ENCODE measurements around the gene PTRHD1.
"Not testable (repeated sequence)": the region's sequence is repeated elsewhere in the genome, so short reads cannot be mapped to it uniquely, and the experiment has no call there.

Gene PTRHD1

DNA sequence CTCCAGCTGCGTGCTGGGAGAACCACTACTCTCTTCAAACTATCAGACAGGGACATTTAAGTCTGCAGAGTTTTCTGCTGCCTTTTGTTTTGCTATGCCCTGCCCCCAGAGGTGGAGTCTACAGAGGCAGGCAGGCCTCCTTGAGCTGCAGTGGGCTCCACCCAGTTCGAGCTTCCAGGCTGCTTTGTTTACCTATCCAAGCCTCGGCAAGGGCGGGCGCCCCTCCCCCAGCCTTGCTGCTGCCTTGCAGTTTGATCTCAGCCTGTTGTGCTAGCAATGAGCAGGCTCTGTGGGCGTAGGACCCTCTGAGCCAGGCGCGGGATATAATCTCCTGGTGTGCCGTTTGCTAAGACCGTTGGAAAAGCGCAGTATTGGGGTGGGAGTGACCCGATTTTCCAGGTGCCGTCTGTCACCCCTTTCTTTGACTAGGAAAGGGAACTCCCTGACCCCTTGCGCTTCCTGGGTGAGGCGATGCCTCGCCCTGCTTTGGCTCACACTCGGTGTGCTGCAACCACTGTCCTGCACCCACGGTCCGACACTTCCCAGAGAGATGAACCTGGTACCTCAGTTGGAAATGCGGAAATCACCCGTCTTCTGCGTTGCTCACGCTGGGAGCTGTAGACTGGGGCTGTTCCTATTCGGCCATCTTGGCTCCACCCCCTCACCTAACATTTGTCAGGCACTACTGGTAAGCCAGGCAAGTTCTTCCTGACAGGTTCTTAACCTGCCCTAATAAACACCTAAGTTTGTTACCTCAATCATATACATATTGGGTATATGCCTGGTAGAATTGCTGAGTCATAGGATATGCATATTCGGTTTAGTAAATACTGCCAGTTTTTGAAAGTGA, 12.8 kb upstream of the PTRHD1 start:
- peaks cover 38% of the 10 kb centered on the region for H3K36me3 Mint-ChIP-seq (ENCODE audit: low read depth)

GRCh38 chr2:24800487-24800886, 7.3 kb upstream of the PTRHD1 start:
- H3K4me1 Mint-ChIP-seq (ENCODE audit: low read depth) = peaks cover 28% of the 10 kb centered on the region
- H3K27ac Mint-ChIP-seq; H3K27me3 Mint-ChIP-seq (ENCODE audit: low read depth); H3K4me3 Mint-ChIP-seq; H3K9me3 Mint-ChIP-seq: not testable (repeated sequence)
- H3K36me3 Mint-ChIP-seq (ENCODE audit: low read depth) = peaks cover 53% of the 10 kb centered on the region

More for the DNA sequence above, 12.8 kb upstream of the PTRHD1 start:
- peaks cover 28% of the 10 kb centered on the region for H3K4me1 Mint-ChIP-seq (ENCODE audit: low read depth)
- H3K4me3 Mint-ChIP-seq; H3K27ac Mint-ChIP-seq; H3K9me3 Mint-ChIP-seq; H3K27me3 Mint-ChIP-seq (ENCODE audit: low read depth): not testable (repeated sequence)

- Mint-ChIP-seq H3K36me3 (ENCODE audit: low read depth) (peaks cover 40% of the 10 kb centered on the region), H3K9me3 (no peaks in the 10 kb centered on the region), H3K27me3 (ENCODE audit: low read depth) (no peaks in the 10 kb centered on the region), H3K4me3 (no peak overlapping the region), H3K4me1 (ENCODE audit: low read depth) (peaks cover 30% of the 10 kb centered on the region), H3K27ac (no peak overlapping the region)
Measured at GRCh38 chr2:24797644-24798043, 4.5 kb upstream of the PTRHD1 start.

- Mint-ChIP-seq H3K27me3 (ENCODE audit: low read depth) (no peaks in the 10 kb centered on the region), H3K4me1 (ENCODE audit: low read depth) (peaks cover 33% of the 10 kb centered on the region), H3K36me3 (ENCODE audit: low read depth) (peaks cover 25% of the 10 kb centered on the region), H3K4me3 (peak overlapping the region; percentile 95), H3K9me3 (no peaks in the 10 kb centered on the region), H3K27ac (peak overlapping the region; percentile 99)
Measured at GRCh38 chr2:24793761-24794435, 707 bp upstream of the PTRHD1 start.

GRCh38 chr2:24792542-24792873, 683 bp downstream of the PTRHD1 start:
- Mint-ChIP-seq H3K36me3 (ENCODE audit: low read depth) (peaks cover 20% of the 10 kb centered on the region), H3K27ac (peak overlapping the region; percentile 99), H3K9me3 (no peaks in the 10 kb centered on the region), H3K4me3 (peak overlapping the region; percentile 95), H3K4me1 (ENCODE audit: low read depth) (peaks cover 28% of the 10 kb centered on the region), H3K27me3 (ENCODE audit: low read depth) (no peaks in the 10 kb centered on the region)

DNA sequence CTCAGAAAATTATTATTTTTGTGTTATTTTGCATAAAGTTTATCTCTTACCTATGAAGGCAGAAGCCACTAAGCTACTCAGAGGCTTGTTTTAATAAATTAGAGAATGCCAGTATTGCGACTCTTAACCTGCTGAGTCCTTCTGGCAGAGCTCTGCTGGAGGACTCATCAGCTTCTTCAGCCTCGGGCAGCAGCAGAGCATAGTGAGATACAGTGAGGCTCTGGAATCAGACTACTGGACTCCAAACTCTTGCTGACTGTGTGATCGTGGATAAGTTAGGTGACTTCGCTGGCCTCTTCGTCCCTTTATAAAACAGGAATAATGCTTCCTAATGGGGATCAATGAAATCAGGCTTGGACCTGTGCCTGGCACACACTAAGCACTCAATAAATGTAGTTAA, 1.7 kb downstream of the PTRHD1 start:
- Mint-ChIP-seq H3K4me3 (no peak overlapping the region), H3K27me3 (ENCODE audit: low read depth) (no peaks in the 10 kb centered on the region), H3K4me1 (ENCODE audit: low read depth) (peaks cover 18% of the 10 kb centered on the region)

DNA sequence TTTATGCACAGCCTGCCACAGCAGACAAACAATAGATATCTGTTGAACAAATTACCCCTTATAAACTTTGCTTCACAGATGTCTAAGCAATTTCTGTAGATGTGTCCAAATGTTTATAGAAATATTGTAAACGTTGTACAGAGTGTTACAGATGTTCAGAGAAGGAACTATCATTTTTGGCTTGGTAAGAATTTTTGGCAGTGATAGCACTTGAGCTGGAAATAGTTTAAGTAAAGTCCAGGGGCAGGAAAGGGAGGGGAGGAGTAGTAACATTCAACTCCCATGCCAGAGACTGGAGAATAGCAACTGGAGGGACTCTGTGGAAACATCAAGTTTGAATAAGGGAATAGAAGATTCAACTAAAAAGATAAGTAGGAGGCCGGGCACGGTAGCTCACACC, 4.4 kb downstream of the PTRHD1 start:
- H3K9me3 Mint-ChIP-seq = no peaks in the 10 kb centered on the region
- H3K4me3 Mint-ChIP-seq = no peak overlapping the region
- no peaks in the 10 kb centered on the region for H3K27me3 Mint-ChIP-seq (ENCODE audit: low read depth)
- H3K4me1 Mint-ChIP-seq (ENCODE audit: low read depth) = peaks cover 6% of the 10 kb centered on the region
- peaks cover 7% of the 10 kb centered on the region for H3K36me3 Mint-ChIP-seq (ENCODE audit: low read depth)
- H3K27ac Mint-ChIP-seq = no peak overlapping the region

More for the DNA sequence above, 1.7 kb downstream of the PTRHD1 start:
- peaks cover 10% of the 10 kb centered on the region for H3K36me3 Mint-ChIP-seq (ENCODE audit: low read depth)
- no peak overlapping the region for H3K27ac Mint-ChIP-seq
- H3K9me3 Mint-ChIP-seq = no peaks in the 10 kb centered on the region

GRCh38 chr2:24787532-24787931, 5.7 kb downstream of the PTRHD1 start:
- no peaks in the 10 kb centered on the region for H3K9me3 Mint-ChIP-seq
- H3K4me1 Mint-ChIP-seq (ENCODE audit: low read depth) = peaks cover 4% of the 10 kb centered on the region
- peaks cover 3% of the 10 kb centered on the region for H3K27me3 Mint-ChIP-seq (ENCODE audit: low read depth)
- H3K36me3 Mint-ChIP-seq (ENCODE audit: low read depth) = peaks cover 7% of the 10 kb centered on the region
- no peak overlapping the region for H3K4me3 Mint-ChIP-seq
- H3K27ac Mint-ChIP-seq = no peak overlapping the region

DNA sequence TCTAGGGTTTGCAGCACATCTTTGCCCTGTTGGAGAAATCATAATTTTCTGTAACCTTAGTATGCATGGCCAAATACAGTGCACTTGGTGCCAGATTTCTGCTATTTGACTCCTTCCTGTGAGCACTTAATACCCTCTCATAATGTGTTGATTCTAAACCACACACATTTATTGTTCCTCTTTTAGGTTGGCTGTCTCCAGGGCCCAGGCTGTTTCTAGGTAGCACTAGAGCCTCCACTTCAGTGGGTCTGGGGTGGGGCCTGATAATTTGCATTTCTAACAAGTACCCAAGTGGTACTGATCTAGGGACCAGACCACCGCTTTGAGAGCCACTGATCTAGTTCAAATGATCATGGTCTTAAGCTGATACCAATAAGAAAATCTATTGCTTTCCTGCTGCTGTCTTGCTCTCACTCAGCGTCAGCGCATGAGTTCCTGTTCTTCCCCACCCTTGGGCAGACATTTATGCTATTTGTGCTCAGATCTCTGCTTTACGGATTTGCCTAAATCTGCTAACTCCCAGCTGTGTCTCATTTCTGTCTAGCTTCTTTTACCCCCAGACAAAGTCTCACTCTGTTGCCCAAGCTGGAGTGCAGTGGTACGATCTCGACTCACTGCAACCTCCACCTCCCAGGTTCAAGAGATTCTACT, 7.4 kb downstream of the PTRHD1 start:
- Mint-ChIP-seq H3K9me3 (peaks cover 2% of the 10 kb centered on the region), H3K4me1 (ENCODE audit: low read depth) (no peaks in the 10 kb centered on the region), H3K27me3 (ENCODE audit: low read depth) (peaks cover 6% of the 10 kb centered on the region), H3K27ac (peak overlapping the region; percentile 58), H3K36me3 (ENCODE audit: low read depth) (peaks cover 6% of the 10 kb centered on the region), H3K4me3 (no peak overlapping the region)

- Mint-ChIP-seq H3K27me3 (ENCODE audit: low read depth) (peaks cover 9% of the 10 kb centered on the region), H3K9me3 (peaks cover 7% of the 10 kb centered on the region), H3K27ac (no peak overlapping the region), H3K4me3 (no peak overlapping the region), H3K4me1 (ENCODE audit: low read depth) (no peaks in the 10 kb centered on the region), H3K36me3 (ENCODE audit: low read depth) (no peaks in the 10 kb centered on the region)
Measured at GRCh38 chr2:24783641-24784040, 9.6 kb downstream of the PTRHD1 start.

- Mint-ChIP-seq H3K4me1 (ENCODE audit: low read depth) (no peaks in the 10 kb centered on the region), H3K27ac (no peak overlapping the region), H3K27me3 (ENCODE audit: low read depth) (peaks cover 9% of the 10 kb centered on the region), H3K4me3 (no peak overlapping the region), H3K36me3 (ENCODE audit: low read depth) (no peaks in the 10 kb centered on the region), H3K9me3 (peaks cover 7% of the 10 kb centered on the region)
Measured at GRCh38 chr2:24779116-24779515, 14.1 kb downstream of the PTRHD1 start.

DNA sequence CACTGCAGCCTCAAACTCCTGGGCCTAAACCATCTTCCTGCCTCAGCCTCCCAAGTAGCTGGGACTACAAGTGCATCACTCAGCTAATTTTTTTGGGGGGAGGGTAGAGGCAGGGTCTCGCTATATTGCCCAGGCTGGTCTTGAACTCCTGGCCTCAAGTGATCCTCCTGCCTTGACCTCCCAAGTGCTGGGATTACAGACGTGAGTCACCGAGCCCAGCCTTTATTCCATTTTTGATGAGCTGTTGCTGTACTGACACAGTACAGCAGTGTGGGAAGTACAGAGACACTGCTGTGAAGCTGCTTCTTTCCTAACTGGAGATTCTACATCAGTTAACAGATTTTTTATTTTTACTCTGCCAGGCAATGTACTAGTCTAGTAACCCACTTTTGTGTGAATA, 18.8 kb downstream of the PTRHD1 start:
- H3K27me3 Mint-ChIP-seq (ENCODE audit: low read depth) = no peaks in the 10 kb centered on the region
- H3K36me3 Mint-ChIP-seq (ENCODE audit: low read depth) = peaks cover 9% of the 10 kb centered on the region
- H3K27ac Mint-ChIP-seq = no peak overlapping the region
- peaks cover 4% of the 10 kb centered on the region for H3K4me1 Mint-ChIP-seq (ENCODE audit: low read depth)
- H3K9me3 Mint-ChIP-seq = no peaks in the 10 kb centered on the region
- H3K4me3 Mint-ChIP-seq = no peak overlapping the region

GRCh38 chr2:24771764-24772586, 21.2 kb downstream of the PTRHD1 start:
- peaks cover 4% of the 10 kb centered on the region for H3K4me1 Mint-ChIP-seq (ENCODE audit: low read depth)
- no peak overlapping the region for H3K27ac Mint-ChIP-seq
- no peak overlapping the region for H3K4me3 Mint-ChIP-seq
- peaks cover 10% of the 10 kb centered on the region for H3K36me3 Mint-ChIP-seq (ENCODE audit: low read depth)
- H3K27me3 Mint-ChIP-seq (ENCODE audit: low read depth) = no peaks in the 10 kb centered on the region
- H3K9me3 Mint-ChIP-seq = no peaks in the 10 kb centered on the region

GRCh38 chr2:24771061-24771460, 22.1 kb downstream of the PTRHD1 start:
- Mint-ChIP-seq H3K27ac (no peak overlapping the region), H3K4me1 (ENCODE audit: low read depth) (peaks cover 11% of the 10 kb centered on the region)

More at GRCh38 chr2:24771061-24771460, 22.1 kb downstream of the PTRHD1 start:
- Mint-ChIP-seq H3K36me3 (ENCODE audit: low read depth) (peaks cover 13% of the 10 kb centered on the region), H3K4me3 (no peak overlapping the region), H3K9me3 (no peaks in the 10 kb centered on the region), H3K27me3 (ENCODE audit: low read depth) (no peaks in the 10 kb centered on the region)

Measured in T-helper 1 cell treated with Interleukin-12 subunit alpha and Interleukin-12 subunit beta and Interleukin-4 antibody, amounts not matched to agents 30 μg/mL and 1 μg/mL, for 36 hours (primary cell).